T-helper 22 cell (primary cell): Measurements from ENCODE around the gene HTR4.
"Not testable (repeated sequence)": the region's sequence is repeated elsewhere in the genome, so short reads cannot be mapped to it uniquely, and the experiment has no call there.

Experiments used
- DNase-seq: peaks from one replicate; pipeline ENCODE4 v3.0.0-alpha.2; 2020; ENCODE audit warnings: low read depth

Gene HTR4, protein sequence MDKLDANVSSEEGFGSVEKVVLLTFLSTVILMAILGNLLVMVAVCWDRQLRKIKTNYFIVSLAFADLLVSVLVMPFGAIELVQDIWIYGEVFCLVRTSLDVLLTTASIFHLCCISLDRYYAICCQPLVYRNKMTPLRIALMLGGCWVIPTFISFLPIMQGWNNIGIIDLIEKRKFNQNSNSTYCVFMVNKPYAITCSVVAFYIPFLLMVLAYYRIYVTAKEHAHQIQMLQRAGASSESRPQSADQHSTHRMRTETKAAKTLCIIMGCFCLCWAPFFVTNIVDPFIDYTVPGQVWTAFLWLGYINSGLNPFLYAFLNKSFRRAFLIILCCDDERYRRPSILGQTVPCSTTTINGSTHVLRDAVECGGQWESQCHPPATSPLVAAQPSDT

DNA sequence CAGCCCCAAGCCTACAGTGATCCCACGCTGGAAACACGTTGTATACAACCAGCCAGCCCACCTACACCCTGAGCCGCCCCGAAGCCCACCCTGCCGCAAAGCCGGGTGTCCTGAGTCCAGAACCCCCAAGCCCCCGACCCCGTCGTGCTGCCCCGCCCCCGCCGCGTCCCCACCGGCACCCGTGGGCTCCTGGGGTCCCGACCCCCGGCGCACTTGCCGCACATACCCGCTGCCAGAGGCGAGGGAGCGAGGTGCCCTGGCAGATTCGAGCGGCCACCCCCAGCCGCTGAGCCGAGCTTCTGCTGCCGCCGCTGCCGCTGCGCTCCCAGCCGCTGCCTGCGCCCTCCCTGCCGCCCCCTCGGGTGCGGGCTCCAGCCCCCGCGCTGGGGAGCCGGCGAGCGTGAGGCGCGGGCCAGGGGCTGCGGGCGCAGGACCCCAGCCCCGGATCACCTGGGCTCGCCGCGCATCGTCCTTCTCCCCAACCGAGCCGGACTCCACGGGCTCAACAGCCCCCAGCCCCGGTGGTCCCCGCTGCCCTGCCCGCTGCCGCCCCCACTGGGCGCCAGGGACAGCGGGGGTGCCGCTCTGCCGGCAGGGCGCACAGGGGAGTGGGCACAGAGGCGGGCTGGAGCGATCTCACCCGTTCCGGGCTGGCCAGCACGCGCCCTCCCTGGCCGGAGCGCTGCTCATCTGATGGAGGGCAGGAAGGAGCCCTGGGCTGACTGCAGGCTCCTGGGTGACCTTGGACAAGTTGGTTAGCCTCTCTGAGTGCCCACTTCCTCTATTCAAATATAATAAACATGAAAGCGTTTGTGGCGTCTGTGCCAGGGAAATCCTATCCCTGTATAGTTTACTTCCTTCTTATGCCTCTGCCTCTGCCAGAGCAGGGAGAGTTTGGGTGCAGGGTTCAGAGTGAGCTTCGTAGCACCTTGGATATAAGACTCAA lies at the start of gene HTR4:
Gene HTR4 (minus strand): TSS at position 692 of the 946 bp plus-strand sequence. CDS start 17,513 bp downstream, outside the sequence.
- DNase-seq = no peak

DNA sequence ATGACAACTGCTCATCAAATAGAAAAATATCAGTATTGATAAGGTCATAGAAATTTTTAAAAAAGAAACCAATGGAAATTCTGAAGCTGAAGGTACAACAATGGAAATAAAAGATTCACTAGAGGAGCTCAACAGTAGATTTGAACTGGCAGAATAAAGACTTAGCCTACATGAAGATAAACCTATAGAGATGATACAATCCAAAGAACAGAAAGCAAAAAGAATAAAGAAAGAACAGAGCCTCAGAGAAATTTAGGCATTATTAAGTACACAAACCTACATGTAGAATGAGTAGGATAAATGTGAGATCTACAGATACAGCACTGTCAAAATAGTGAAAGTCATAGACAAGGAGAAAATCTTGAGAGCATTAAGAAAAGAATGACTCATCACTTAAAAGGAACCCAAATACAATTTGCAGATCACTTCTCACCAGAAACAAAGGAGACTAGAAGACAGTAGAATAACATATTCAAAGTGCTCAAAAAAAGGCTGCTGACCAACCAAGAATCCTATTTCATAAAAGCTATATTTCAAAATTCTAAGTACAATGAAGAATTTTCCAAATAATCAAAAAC lies 47.8 kb upstream of the HTR4 start:
- DNase-seq = no peak

DNA sequence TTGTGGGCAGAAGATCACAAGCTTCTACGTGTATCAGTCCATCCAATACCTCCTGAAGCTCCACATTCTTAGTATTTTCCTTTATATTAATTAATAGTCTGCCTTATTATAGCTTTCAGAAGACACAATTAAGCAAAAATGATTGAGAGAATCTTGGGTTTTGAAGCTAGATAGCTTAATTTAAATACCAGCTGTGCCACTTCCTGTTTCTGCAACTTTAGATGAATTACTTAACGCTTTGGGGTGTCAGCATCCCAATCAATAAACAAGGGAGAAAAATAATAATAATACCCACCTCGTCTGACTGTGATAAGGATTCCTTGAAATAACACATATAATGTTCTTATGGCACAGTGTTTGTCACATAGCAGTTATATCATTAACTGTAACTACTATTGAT lies 44.7 kb upstream of the HTR4 start:
- DNase-seq = no peak

DNA sequence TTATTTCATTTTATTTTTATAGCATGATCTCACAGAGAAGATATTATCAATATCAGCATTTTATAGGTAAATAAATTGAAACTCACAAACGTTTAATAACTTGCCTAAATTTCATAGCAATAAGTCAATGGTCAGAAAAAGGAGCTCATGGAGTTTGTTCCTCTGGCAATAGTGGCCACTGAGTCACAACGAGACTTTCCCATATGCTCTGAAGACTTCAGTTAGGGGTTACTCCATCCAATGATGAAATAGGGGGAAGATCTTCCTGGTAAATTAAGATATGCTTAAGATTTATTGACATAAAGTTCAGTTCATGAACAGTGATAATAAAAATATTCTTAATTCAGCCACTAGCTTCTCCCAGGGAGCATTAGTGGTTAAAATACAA lies 43.5 kb upstream of the HTR4 start:
- DNase-seq = no peak

DNA sequence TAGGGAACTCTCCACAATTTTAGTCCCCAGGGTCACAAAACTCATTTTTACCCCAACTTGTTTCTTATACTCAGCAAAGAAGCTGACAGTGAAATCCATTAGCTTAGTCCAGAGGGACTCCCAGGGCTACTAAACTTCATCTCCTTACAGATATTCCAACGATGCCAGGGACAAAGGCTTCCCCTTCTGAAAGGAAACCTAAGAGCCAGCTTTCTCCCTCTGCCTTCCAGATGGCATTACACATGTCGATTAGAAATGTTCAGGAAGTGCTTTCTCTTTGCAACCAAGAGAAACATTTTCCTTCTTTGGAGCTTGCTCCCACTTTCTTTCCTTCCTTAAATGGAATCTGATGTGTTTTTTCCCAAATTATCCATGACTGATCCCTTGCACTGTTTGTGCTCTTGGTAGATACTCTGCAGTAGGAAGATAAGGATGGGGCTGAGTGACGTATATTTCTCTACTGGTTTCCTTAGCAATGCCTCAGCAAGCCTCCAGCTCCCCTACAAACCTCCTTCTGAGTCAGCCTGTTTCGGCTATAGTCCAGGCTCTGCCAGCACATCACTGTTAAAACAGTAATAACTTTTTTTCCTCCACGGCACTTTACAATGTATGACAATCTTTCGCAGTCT lies 43.0 kb upstream of the HTR4 start:
- DNase-seq = no peak

DNA sequence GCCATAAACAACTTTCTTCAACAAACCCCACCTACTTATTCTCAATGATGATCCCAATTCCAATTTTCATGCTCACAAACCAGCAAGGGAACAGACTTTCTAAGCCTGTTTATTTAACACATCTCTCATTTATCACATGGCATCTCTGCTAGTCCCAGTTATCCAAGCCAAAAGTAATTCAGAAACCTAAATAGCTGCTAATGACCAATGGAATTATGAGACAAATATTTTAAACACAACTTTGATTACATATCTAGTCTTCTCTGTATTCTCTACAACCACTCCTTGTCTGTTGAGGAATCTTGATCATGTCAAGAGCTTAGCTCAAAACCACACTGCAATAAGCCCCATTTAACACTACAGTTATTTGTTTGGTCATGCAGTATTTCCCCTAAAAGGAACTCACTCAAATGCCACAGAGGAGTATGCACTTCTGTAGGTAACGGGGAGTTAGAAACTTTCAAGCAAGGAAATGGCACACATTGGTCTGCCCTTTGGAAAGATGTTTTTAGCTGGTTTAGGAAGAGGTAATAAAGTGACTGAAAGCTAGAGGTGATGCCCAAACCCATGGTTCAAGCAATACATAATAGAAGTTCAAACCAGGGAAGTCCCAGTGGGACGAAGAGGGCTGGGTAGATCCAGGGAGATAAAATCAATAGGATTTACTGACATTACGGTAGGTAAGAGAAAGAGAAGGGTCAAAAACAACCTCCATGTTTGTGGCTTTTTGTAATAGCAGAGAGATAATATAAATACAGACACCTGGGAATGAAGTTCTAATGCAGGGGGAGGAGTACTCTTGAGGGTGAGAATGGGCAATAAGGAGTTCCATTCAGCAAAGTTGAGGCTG lies 42.1 kb upstream of the HTR4 start:
- no peak for DNase-seq

DNA sequence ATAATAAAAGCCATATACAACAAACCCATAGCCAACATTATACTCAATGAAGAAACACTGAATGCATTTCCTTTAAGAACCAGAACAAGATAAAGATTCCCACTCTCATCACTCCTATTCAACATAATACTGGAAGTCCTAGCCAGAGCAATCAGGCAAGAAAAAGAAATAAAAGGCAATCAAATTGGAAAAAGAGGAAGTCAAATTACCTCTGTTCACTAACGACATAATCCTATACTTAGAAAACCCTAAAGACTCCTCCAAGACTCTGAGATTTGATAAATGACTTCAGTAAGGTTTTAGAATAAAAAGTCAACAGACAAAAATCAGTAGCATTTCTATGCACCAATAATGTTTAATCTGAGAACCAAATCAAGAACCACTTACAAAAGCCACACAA lies 36.6 kb upstream of the HTR4 start:
- no peak for DNase-seq

DNA sequence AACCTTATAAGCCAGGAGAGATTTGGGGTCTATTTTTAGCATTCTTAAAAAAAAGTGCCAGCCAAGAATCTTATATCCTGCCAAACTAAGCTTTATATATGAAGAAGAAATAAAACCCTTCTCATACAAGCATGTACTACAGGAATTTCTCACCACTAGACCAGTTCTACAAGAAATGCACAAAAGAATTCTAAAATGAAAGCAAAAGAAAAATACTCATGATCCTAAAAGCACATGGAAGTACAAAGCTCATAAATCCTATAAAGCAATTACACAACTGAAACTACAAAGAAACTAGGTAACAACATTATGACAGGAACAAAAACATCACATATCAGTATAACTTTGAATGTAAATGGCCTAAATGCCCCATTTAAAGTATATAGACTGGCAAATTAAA lies 34.5 kb upstream of the HTR4 start:
- no peak for DNase-seq

DNA sequence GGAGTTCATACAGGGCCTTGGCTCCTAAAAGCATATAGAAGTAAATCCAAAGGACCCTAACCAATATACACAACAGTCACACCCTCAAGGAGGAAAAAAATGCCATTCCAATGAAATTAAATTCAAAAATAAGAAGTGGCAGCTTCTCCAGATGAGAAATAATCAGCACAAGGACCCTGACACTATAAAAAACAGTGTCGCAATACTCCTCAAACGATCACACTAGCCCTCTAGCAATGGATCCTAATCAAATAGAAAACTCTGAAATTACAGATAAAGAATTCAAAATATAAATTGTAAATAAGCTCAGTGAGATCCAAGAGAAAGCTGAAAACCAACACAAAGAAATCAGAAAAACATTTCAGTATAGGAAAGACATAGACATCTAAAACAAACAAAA lies 33.5 kb upstream of the HTR4 start:
- no peak for DNase-seq

DNA sequence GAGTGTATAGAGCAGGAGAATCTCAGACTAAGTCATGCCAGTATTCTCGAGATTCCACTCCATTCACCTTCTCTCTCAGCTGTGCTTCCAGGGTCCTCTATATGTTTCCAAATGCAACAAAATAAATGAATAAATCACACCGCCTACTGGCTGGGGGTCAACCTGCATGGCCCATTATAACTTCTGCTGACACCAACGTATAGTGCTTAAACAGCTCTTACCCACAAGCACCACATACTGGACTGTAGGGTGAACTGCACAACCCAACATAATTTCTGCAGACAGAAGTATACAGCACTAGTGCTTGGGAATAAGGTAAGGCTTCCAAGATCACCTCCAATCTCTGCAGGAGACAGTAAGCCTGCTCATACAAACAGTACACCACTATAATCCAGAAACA lies 33.1 kb upstream of the HTR4 start:
- DNase-seq = no peak

DNA sequence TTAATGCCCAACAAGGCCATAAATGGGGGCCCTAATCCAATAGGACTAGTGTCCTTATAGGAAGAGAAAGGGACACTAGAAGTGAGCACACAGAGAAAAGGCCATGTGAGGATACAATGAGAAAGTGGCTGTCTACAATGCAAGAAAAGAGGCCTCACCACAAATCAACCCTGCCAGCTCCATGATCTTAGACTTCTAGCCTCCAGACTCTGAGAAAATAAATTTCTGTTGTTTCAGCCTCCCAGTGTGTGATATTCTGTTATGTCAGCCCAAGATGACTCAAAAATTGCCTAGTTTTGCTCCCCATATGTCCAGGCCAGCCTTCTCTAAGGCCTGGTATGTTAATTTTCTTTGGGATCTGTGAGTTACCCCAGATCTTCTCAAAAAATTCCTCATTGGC lies 32.3 kb upstream of the HTR4 start:
- no peak for DNase-seq

DNA sequence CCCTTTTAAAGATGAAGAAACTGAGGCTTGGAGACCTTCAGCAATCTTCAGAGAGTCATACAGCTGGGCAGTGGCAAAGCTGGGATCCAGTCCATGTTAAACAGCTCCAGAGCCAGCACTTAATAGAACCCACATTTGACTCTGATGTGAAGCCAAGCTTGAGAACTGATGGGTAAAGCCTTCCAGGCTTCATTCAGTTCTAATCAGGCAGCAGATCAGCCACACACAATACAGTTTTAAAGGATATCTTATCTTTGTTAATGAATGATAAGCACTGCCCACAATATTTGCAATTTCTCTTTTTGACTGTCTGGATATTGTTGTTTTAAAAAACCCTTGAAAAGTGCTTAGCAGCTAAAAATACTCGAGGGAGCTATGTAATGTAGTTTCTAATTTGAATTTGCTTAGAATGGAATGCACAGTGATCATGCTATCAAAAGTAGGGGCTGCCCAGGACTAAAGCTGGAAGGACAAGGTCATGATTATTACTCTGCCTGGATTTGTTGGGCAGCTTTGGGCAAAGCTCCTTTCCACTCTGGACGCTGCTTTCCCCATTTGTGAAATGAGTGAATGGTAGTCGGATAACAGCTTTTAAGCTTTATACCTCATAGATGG lies 31.3 kb upstream of the HTR4 start:
- DNase-seq = no peak

DNA sequence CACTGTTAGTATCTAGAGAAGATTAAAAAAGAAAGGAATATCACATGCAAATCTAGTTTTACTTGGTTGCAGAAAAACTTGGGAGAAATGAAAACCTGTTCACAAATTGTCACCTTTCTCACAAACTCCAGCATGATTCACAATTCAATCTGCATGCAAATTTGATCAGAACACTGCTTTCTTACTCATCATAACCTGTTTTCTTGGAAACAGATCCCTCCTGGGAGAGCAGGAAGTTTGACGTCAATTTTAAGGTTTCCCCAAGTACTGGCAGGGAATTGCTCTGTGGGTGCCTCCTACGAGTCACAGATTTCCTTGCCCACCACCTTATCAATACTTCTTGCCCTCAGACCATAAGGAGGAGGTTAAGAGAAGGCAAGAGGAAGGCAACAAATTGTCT lies 30.2 kb upstream of the HTR4 start:
- no peak for DNase-seq

DNA sequence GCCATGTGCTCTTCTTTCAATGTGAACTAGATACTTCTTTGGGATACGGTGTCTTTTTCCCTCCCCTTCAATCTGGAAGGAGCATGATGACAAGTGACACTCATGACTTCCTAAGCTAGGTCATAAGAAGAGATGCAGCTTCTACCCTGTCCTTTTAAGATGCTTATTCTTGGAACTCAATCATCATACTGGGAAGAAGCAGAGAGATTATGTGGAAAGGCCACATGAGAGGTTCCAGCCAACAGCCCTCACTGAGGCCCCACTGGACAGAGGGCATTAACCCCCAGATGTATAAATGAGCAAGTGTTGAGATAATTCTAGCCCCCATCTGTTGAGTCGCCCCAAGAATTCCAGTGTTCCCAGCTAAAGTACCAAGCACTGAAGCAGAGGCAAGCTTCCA lies 29.3 kb upstream of the HTR4 start:
- DNase-seq = no peak

DNA sequence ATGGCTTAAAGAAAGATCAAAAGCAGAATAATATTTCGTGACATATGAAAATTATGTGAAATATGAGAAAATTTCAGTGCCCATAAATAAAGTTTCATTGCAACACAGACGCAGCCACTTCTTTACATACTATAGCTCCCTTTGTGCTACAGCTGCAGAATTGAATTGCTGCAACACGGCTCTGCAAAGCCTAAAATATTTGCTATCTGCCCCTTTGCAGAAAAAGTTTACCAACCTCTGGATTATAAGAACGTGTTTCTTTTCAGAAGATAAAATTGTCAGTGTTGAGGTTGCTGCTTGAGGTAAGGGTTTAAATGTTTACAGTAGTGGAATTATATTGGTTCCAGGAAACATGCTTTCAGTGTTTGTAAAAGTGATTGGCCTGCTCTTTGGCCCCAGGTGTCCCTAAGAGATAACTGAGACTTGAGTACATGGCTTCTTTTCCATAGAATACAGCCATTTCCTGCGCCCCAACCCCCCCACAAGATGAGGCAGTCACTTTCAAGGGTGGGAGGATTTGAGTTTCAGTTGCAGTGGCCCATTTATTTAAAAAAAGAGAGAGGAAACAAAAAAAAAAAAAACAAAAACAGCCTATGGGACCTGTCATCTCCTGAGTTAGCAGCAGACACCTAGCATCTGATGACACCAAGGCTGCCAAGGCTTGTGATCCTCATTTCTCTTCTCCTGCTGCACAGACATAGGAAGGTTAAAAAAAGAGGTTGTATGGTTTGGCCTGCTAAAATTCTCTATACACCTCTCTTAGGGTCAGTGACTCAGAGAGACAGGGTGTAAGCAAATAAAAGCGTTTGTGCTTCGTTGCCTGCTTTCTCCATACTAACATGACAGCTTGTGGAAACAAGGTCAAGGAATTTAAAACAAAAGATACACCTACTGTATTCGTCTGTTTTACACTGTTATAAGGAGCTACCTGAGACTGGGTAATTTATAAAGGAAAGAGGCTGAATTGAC lies 28.0 kb upstream of the HTR4 start:
- no peak for DNase-seq

DNA sequence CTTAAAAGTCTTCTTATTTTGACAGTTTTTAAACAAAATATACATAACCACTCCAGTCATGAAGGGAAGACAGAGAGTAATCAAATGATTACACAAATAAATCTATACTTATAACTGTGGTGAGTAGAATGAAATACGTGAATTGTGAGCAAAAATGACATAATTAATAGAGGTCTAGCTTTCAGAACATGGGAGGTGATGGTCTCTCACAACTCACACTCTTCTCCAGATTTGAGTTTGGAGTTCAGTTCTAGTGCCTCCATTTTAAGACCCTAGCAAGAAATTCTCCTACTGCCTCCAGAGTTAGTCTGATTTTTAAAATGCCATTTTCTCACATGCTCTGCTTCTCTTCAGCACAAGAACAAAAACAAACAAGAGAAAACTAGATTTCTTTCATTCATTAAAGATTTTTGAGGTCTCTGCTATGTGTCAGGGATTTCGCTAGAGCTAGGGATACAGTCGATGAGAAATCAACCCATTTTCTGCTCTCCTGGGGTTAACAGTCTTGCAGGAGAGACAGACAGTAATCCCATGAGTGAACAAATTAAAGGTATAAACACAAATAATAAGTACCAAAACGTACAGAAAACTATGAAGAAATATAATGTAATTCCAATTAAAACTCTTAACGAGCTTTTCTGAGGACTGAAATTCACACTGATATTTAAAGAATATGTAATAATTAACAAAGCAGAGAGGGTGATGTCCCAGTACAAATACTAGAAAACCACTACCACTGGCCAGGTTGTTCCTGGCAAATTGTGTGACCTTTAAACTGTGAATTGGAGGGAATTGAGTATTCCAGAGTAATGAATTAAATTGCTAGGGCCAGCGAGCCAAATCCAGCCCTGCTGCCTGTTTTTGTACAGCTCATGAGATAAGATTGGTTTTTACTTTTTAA lies 27.1 kb upstream of the HTR4 start:
- DNase-seq = no peak

DNA sequence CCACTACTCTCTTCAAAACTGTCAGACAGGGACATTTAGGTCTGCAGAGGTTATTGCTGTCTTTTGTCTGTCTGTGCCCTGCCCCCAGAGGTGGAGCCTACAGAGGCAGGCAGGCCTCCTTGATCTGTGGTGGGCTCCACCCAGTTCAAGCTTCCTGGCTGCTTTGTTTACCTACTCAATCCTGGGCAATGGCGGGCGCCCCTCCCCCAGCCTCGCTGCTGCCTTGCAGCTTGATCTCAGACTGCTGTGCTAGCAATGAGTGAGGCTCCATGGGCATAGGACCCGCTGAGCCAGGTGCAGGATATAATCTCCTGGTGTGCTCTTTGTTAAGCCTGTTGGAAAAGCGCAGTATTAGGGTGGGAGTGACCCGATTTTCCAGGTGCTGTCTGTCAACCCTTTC lies 19.4 kb upstream of the HTR4 start:
- not testable (repeated sequence) for DNase-seq

DNA sequence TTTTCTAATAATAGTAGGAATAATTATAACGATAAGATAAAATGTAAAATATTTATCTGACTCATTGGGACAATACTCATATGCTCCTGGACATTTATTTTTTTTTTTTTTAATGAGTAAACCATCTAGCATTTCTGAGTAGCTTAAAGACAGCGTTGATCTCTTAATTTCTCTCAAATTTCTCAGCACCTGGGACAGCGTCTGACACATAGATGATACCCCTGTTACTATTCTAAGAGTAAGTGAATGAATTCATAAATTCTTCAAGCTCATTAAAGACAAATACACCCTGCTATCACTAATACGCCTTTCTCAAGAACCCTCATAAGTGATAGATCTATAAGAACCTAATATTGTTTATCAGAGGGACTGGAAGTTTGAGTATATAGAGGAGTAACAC lies 12.0 kb upstream of the HTR4 start:
- DNase-seq = no peak

DNA sequence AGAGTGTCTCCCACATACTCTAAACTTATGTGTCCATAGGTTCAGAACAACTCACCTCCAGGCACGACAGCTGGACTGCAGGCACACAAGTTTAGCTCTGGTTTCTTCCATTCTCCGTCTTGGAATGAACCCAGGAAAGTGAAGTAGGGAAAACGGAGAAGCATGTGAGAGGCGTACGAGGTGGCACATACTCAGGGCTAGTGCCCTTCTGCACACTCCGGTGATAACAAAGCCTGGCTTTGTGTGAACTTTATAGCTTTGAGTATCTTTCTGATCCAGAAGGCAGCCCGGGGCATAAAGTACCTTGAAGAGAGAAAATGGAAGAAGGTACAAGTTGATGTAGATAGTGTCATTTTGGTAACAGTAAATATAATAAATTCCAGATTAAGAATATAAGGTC lies 11.1 kb upstream of the HTR4 start:
- no peak for DNase-seq
